K562 (cell line): ENCODE results near the gene HFE. TPM values are rescaled to one million over a fixed set of nuclear protein-coding genes. Genes with fewer than 3 reads are reported as not detected.

ENCODE experiments used
- AFF1 ChIP-seq, 2 experiments: fragments of 450-650 bp; IDR thresholded peaks; 2 replicates each; pipeline ENCODE4 v1.6.1; 2018; ENCODE audit warnings: mild to moderate bottlenecking in 2 of 2, low read depth in 1 of 2; ENCODE audit not compliant: partially characterized antibody in 2 of 2
- ATF4 ChIP-seq: fragments of 450-650 bp; formaldehyde crosslinking; IDR thresholded peaks from 2 replicates; pipeline ENCODE4 v1.4.0; 2022; ENCODE audit warnings: mild to moderate bottlenecking, moderate library complexity
- DDX20 ChIP-seq: fragments of 450-650 bp; IDR thresholded peaks from 2 replicates; pipeline ENCODE4 v1.6.1; 2016; ENCODE audit warnings: missing genetic modification characterization, low read depth, mild to moderate bottlenecking, missing compliant biosample characterization, moderate library complexity
- ETV1 ChIP-seq: fragments of 450-650 bp; conservative IDR thresholded peaks from 2 replicates; pipeline ENCODE4 v1.6.1; 2016; ENCODE audit warnings: missing genetic modification characterization, control low read depth, low read depth, missing compliant biosample characterization
- FOXK2 ChIP-seq, 2 experiments: fragments of 450-650 bp; IDR thresholded peaks in 1 of 2; conservative IDR thresholded peaks in 1 of 2; 2 replicates each; pipeline ENCODE4 v1.6.1; 2016; ENCODE audit warnings: low read depth in 2 of 2, mild to moderate bottlenecking in 1 of 2
- GATA2 ChIP-seq: sonication (generic); formaldehyde crosslinking; IDR thresholded peaks from 2 replicates; pipeline ENCODE4 v1.4.0; 2020; ENCODE audit warnings: mild to moderate bottlenecking, missing genetic modification reagents
- ID3 ChIP-seq, 2 experiments: fragments of 250-450 bp in 1 of 2; fragments of 450-650 bp in 1 of 2; sonication (Bioruptor Pico) in 1 of 2; IDR thresholded peaks; 2 replicates each; pipeline versions ENCODE4 v1.6.1 to v1.8.0; 2016 to 2021; ENCODE audit warnings: mild to moderate bottlenecking in 2 of 2, moderate library complexity in 2 of 2, missing compliant biosample characterization in 1 of 2, missing genetic modification characterization in 1 of 2
- KDM5B ChIP-seq: fragments of 200-600 bp; sonication (generic); IDR thresholded peaks from 2 replicates; pipeline ENCODE4 v1.6.1; 2012; ENCODE audit warnings: low read depth, mild to moderate bottlenecking, moderate library complexity, low read length, control low read depth, inconsistent platforms; ENCODE audit not compliant: insufficient replicate concordance
- MED1 ChIP-seq: sonication (generic); formaldehyde crosslinking; IDR thresholded peaks from 2 replicates; pipeline ENCODE4 v1.8.1; 2023; ENCODE audit warnings: missing genetic modification reagents, borderline replicate concordance
- MTA1 ChIP-seq: fragments of 450-650 bp; IDR thresholded peaks from 2 replicates; pipeline ENCODE4 v1.6.1; 2017; ENCODE audit warnings: borderline replicate concordance
- OTX1 ChIP-seq: fragments of 450-650 bp; formaldehyde crosslinking; IDR thresholded peaks from 2 replicates; pipeline ENCODE4 v1.4.0; 2022; ENCODE audit warnings: mild to moderate bottlenecking
- POLR2A ChIP-seq: fragments of 450-650 bp; conservative IDR thresholded peaks from 2 replicates; pipeline ENCODE4 v1.6.1; 2016
- PTBP1 ChIP-seq: fragments of 200-400 bp; formaldehyde crosslinking; IDR thresholded peaks from 2 replicates; pipeline ENCODE4 v1.6.1; 2017; ENCODE audit warnings: low read depth, low read length
- RBM14 ChIP-seq: fragments of 200-400 bp; formaldehyde crosslinking; IDR thresholded peaks from 2 replicates; pipeline ENCODE4 v1.6.1; 2018; ENCODE audit warnings: low read depth, mild to moderate bottlenecking, low read length, moderate library complexity, borderline replicate concordance; ENCODE audit not compliant: insufficient read depth
- SAFB2 ChIP-seq: fragments of 200-400 bp; formaldehyde crosslinking; IDR thresholded peaks from 2 replicates; pipeline ENCODE4 v1.6.1; 2018; ENCODE audit warnings: borderline replicate concordance, low read length, low read depth, moderate library complexity; ENCODE audit not compliant: severe bottlenecking
- TCF3 ChIP-seq: sonication (generic); formaldehyde crosslinking; IDR thresholded peaks from 2 replicates; pipeline ENCODE4 v1.4.0; 2020; ENCODE audit warnings: mild to moderate bottlenecking, missing genetic modification reagents
- TCF7 ChIP-seq: sonication (generic); IDR thresholded peaks from 2 replicates; pipeline ENCODE4 v1.6.1; 2016; ENCODE audit warnings: antibody characterized with exemption, borderline replicate concordance
- ZFP30 ChIP-seq: fragments of 250-450 bp; sonication (Bioruptor Pico); IDR thresholded peaks from 2 replicates; pipeline ENCODE4 v1.8.0; 2022; ENCODE audit warnings: moderate library complexity, mild to moderate bottlenecking, inconsistent platforms, borderline replicate concordance
- ZNF140 ChIP-seq: fragments of 250-450 bp; sonication (Bioruptor Pico); IDR thresholded peaks from 2 replicates; pipeline ENCODE4 v1.8.0; 2021; ENCODE audit warnings: moderate library complexity, mild to moderate bottlenecking, inconsistent platforms
- polyA plus RNA-seq, 8 experiments: library from polyadenylated mRNA; depleted of rRNA in 4 of 8; stranded (reverse) in 5 of 8; unstranded in 3 of 8; fragments of >200 nt; fragmentation: Nextera tagmentation in 2 of 8; fragmentation: Illumina TruSeq in 1 of 8; extraction: Ambion mirVana in 2 of 8; extraction: Trizol in 1 of 8; gene quantifications; 2 replicates each; pipeline versions ENCODE4 v1.2.1 to v1.2.3, GENCODE V29; 2011 to 2014; ENCODE audit warnings: inconsistent platforms in 1 of 8, missing spikeins in 1 of 8
- total RNA-seq, 7 experiments: library from RNA; depleted of rRNA in 6 of 7; stranded (reverse); fragments of >200 nt in 6 of 7; fragmentation: Illumina TruSeq in 2 of 7; extraction: Trizol in 2 of 7; gene quantifications; 2 replicates each; pipeline versions ENCODE4 v1.2.1 to v1.2.3, GENCODE V29; 2011 to 2021; ENCODE audit warnings: low replicate concordance in 1 of 7
- TF ChIP-seq, protein P1 (sequence below): fragments of 450-650 bp; IDR thresholded peaks from 2 replicates; pipeline ENCODE4 v1.6.1; 2016; ENCODE audit warnings: low read depth, mild to moderate bottlenecking, moderate library complexity
- TF ChIP-seq, protein P2 (sequence below), 2 experiments: IDR thresholded peaks; 2 replicates each; pipeline ENCODE4 v1.6.1; 2011; ENCODE audit warnings: borderline replicate concordance in 1 of 2, control low read depth in 1 of 2, low read depth in 1 of 2, low read length in 1 of 2, mild to moderate bottlenecking in 1 of 2, mixed read lengths in 1 of 2, moderate library complexity in 1 of 2; ENCODE audit not compliant: insufficient read depth in 1 of 2, insufficient read length in 1 of 2, poor library complexity in 1 of 2, severe bottlenecking in 1 of 2; ENCODE audit errors: extremely low read depth in 1 of 2

HFE gene
- total and polyA plus RNA-seq, 9 of the 15 experiments (the other 6 are each of a cell fraction or from before 2014, with no cell fraction given) = 0.14 to 1.2 (median 0.76) TPM

GRCh38 chr6:26123675-26123946 is 36.4 kb downstream of the HFE start (continued):
- TF ChIP-seq FOXK2 (conservative IDR thresholded peaks at IDR 0.05 in 1 of 2, IDR thresholded peaks at IDR 0.05 in 1 of 2; ENCODE audit: low read depth in 2 of 2) = no peak
- no peak for TF ChIP-seq MTA1
- TF ChIP-seq ZNF140 (CRISPR knock-in tag) = no peak
- TF ChIP-seq AFF1 (IDR thresholded peaks at IDR 0.05; ENCODE audit: low read depth in 1 of 2, partially characterized antibody in 2 of 2) = no peak
- TF ChIP-seq MED1 (CRISPR knock-in tag) = peak; percentile 99
- no peak for TF ChIP-seq TCF3
- peak; percentile 74; the same call in 1 of the 2 replicates for TF ChIP-seq PTBP1
- TF ChIP-seq, protein P1, sequence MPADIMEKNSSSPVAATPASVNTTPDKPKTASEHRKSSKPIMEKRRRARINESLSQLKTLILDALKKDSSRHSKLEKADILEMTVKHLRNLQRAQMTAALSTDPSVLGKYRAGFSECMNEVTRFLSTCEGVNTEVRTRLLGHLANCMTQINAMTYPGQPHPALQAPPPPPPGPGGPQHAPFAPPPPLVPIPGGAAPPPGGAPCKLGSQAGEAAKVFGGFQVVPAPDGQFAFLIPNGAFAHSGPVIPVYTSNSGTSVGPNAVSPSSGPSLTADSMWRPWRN = no peak
- TF ChIP-seq RBM14 = no peak
- TF ChIP-seq ZFP30 (CRISPR knock-in tag) = no peak
- TF ChIP-seq SAFB2 = no peak
- TF ChIP-seq ATF4 (CRISPR knock-in tag) = no peak
- no peak for TF ChIP-seq DDX20 (tag)
- no peak for TF ChIP-seq ID3 (CRISPR knock-in tag; IDR thresholded peaks at IDR 0.05)
- TF ChIP-seq ID3 (tag; IDR thresholded peaks at IDR 0.05) = no peak; the same call in 1 of the 2 replicates
- TF ChIP-seq TCF7 = no peak
- TF ChIP-seq, protein P2, sequence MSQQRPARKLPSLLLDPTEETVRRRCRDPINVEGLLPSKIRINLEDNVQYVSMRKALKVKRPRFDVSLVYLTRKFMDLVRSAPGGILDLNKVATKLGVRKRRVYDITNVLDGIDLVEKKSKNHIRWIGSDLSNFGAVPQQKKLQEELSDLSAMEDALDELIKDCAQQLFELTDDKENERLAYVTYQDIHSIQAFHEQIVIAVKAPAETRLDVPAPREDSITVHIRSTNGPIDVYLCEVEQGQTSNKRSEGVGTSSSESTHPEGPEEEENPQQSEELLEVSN (IDR thresholded peaks at IDR 0.05; ENCODE audit: borderline replicate concordance in 1 of 2, extremely low read depth in 1 of 2, insufficient read depth in 1 of 2, insufficient read length in 1 of 2, low read depth in 1 of 2, low read length in 1 of 2, poor library complexity in 1 of 2, severe bottlenecking in 1 of 2) = peak in 1 of 2 experiments; percentile 7
- TF ChIP-seq KDM5B = peak; percentile 96
- TF ChIP-seq OTX1 (CRISPR knock-in tag) = no peak
- no peak for TF ChIP-seq ETV1 (tag)
- TF ChIP-seq POLR2A = peak; percentile 99
- TF ChIP-seq GATA2 = no peak
